IMR-90 (cell line): Measurements from ENCODE around the gene DPP6.

Experiments
- CTCF ChIP-seq: conservative IDR thresholded peaks from 2 replicates; pipeline ENCODE4 v1.5.1; 2012; ENCODE audit warnings: mild to moderate bottlenecking, low read depth, low read length, improper control_type of control experiment
- FOS ChIP-seq: fragments of 150-350 bp; IDR thresholded peaks from 2 replicates; pipeline ENCODE4 v1.6.1; 2016; ENCODE audit warnings: low read depth, low read length
- MAZ ChIP-seq: IDR thresholded peaks from 2 replicates; pipeline ENCODE4 v1.6.1; 2012; ENCODE audit warnings: low read depth, mild to moderate bottlenecking, low read length, improper control_type of control experiment, moderate library complexity, borderline replicate concordance
- NFE2L2 ChIP-seq: fragments of 150-350 bp; IDR thresholded peaks from 2 replicates; pipeline ENCODE4 v1.6.1; 2016; ENCODE audit warnings: low read depth, mild to moderate bottlenecking, low read length
- POLR2A ChIP-seq: IDR thresholded peaks from 2 replicates; pipeline ENCODE4 v1.6.1; 2012; ENCODE audit warnings: mild to moderate bottlenecking, low read depth, low read length
- RAD21 ChIP-seq: IDR thresholded peaks from 2 replicates; pipeline ENCODE4 v1.6.1; 2012; ENCODE audit warnings: low read length, improper control_type of control experiment
- RFX5 ChIP-seq: IDR thresholded peaks from 2 replicates; pipeline ENCODE4 v1.8.0; 2012; ENCODE audit warnings: low read depth, mild to moderate bottlenecking, low read length, moderate library complexity

- no peak for TF ChIP-seq RFX5
- no peak for TF ChIP-seq CTCF
- TF ChIP-seq RAD21, result no peak
- no peak for TF ChIP-seq POLR2A
- no peak for TF ChIP-seq NFE2L2
- no peak for TF ChIP-seq MAZ
- TF ChIP-seq FOS, result no peak
Observed at GRCh38 chr7:154188330-154188729, 136.1 kb downstream of the DPP6 start.
